Fibroblast of skin of right quadriceps (primary cell): ENCODE data around the gene LAMA5.

Experiments
- DNase-seq: peaks from one replicate; pipeline ENCODE4 v3.0.0-alpha.2; 2013

LAMA5 gene

DNA sequence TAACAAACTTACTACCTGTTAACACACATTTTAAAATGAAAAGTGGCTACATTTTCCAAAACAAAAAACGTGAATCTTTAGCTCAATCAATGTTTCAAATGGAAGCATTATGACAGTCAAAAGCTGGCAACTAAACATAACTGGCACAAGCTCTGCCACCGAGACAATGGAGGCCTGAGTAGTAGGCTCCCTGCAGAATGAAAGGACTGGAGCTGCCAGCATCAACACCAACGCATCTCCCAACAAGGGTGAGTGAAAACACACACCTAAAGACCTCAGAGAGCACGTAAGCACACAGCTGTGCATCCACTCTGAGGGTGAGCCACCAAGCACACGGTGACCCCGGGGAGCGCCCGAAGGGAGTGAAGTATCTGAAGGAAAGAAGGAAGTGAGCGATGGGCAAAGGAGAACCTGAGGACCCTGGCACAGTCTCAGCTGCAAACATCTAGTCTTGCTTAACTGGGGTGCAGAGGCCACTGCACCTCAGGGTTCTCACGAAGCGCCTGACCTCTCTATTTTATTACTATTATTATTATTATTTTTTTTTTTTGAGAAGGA is 65.9 kb downstream of the LAMA5 start:
- DNase-seq, result no peak

DNA sequence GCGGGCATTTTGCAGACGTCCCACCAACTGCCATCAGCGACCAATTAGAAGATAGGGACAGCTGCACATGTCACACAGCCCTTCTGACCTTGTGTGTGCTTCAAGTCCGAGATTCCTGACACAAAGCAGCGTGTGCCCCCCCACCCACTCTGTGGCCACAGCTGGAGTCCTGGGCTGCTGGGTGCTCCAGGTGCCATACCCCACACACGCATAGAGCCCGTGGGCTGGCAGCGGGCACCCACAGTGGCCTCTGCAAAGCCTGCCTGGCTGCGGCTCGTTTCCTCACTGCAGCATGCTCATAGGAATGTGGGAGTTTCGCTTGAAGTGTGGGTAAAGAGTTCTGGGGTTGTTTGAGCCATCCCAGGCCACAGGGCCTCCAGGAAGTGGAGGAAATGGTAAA is 66.8 kb downstream of the LAMA5 start:
- no peak for DNase-seq

DNA sequence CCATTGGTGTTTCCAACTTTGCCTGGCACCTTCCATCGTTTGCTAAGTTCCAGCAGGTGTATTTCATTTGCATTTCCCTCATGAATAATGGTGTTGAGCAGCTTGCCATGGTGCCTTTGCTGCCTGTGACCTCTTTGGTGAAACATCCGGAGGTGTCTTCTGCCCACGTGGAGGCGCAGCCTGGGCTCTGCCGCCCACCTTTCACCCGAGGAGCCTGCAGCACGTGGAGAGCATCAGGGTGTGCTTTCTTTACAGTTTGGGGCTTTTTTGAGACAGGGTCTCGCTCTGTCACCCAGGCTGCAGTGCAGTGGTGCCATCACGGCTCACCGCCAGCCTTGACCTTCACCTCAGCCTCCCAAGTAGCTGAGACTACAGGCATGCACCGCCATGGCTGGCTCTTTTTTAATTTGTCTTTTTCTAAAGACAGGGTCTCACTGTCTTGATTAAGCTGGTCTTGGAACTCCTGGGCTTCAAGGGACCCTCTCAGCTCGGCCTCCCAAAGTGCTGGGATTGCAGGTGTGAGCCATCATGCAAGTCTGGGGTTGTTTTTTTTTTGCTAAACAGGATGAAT is 67.4 kb downstream of the LAMA5 start:
- DNase-seq, result no peak

DNA sequence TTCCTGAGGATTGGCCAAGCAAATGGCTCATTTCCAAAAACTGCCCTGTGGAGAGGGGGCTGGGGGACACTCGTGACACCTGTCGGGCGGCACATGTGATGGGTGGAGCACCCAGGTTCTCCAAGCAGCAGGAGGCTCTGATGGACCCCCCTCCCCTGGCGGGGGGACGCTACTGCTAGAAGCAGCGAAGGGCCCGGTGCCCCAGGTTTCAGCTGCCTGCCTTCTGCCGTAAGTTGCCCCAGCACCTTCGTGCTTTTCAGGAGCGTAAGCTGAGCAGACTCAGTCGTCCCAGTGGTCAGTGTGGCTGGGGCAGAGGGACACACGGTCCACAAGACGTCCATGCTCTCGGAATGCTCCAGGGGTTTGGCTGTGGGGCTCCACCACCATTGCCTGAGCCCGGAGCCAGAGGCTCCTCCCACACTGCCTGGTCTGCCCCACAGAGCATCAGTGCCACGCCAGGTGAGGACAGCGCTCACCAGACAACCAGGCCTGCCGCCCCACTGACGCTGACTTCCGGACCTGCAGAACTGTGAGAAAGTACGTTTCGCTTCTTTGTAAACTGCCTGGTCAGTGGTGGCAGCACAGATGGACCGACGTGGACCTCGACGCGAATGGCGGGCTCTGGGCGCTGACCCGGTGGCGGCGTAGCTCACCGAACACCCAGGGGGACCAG is 68.4 kb downstream of the LAMA5 start:
- no peak for DNase-seq

DNA sequence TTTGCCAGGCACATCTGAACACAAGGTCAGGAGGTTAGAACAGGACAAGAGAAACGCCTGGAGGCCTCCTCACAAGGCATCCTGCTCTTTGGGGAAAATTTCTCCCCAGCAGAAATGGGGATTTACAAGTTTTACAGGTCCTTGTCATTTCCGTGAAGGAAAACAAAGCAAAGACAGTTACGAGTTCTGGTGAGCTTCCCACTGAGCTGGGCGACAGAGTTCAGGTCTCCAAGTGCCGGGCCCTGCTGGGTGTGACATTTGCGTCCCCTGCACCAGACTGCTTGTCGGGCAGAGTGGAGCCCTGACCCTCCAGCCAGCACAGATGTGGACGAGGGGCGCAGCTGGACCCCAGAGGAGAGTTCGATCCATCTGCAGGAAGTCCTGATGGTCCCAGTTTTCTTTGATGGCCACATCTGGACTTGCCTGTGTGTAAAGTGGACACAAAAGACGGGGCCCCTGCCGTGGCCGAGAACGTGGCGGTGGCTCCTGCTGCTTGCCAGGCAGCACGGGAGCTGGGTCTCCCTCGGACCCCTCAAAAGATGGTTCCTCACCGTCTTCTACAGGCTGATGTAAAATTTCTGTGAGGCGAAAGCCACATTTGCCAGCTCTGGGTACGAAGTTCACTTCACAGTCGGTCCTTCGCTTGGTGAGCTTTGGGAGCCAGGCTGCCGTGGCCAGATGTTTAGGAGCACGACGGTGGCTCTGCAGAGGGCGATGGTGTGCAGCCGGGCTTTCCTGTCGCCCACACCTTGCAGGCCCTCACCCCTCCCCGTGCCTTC is 69.5 kb downstream of the LAMA5 start:
- no peak for DNase-seq

DNA sequence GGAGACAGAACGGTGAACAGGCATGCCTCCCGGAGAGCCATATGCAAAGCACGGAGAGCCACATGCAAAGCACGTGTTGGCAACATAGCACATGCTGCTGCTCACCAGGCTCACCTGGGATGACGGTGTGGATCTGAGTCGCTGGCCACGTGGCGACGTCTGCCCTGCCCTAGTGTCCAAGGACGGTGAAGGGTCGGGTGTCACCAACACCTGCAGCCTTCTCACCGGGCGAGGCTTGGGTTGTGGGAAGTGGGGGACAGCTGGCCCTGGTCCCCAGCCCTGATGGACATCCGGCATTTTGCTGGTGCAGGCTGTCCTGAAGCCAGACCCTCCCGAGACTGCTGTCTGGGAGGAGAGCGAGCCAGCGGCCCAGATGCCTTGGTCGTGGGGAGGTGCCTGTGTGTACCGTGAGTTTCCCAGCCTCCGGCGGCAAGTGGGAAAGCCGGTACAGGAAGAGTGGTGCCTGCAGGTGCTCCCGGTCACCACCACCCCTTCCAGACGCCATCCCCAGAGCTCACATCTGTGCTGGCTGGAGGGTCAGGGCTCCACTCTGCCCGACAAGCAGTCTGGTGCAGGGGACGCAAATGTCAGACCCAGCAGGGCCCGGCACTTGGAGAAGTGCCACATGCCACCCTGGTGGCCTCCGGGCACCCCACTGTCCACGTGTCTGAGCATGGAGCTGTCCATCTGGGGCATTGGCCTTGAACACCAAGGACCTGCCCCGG is 70.2 kb downstream of the LAMA5 start:
- no peak for DNase-seq

DNA sequence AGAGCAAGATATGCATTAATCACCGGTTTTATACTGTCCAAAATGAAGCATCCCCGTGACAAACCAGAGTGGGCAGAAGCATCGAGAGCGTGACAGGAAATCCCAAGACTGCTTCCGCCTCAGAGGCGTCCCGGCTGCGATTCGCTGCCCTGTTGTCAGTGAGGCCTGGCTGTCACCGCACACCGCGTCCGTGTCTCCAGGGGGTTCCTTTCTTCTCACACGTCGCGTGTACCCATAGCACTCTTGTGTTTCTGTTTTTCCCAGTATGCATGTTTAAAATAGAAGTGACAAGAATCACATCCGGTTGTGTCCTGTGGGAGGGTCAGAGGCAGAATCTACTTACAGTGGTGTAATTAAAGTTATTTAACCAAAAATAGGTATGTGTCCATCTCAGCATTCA is 72.6 kb downstream of the LAMA5 start:
- DNase-seq, result no peak

DNA sequence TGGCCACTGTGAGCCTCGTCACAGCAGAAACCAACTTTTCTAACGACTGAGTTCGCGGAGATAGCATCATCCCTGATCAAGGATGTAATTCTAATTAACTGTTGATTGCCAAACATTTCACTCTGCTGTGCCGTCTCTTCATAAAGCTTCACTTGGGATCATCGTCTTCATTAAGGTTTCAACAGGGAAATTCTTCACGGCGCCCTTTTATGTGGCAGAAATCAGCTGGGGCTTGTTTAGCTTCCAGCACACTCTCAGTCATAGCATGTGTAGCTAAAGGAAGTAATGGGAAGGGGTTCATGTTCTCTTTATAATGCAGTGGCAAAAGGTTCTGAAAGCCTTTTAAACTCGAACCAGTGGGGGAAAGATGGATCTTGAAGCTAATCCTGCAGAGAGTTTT is 73.2 kb downstream of the LAMA5 start:
- DNase-seq, result no peak

DNA sequence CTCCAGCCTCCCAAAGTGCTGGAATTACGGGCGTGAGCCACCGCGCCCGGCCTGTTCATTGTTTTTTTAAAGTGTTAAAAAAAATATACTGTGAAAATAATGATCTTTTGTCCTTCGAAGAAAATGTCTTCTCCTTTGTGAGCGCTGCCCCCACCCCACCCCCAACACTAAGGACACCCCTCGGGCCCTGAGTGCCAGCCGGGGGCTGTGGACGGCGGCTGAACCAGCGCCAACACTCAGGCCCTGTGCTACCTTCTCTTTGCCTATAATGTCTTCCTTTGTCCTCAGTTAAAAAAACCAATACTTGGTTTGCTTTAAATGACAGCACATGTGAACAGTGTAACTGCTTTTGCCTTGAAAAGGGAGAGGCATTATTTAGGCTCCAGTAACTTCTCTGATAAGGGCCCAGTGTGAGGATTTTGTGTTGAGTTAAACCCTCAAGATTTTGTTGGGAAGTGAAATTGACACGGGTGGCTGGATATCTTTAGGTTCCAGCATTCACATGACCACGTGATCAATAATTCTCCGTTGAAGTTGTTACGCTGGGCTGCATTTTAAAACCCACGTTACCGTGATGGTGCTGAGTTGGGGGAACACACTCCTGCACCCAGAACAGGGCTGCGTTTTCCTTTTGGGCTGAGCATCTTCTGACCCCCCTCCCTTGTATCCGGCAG is 73.9 kb downstream of the LAMA5 start:
- no peak for DNase-seq

DNA sequence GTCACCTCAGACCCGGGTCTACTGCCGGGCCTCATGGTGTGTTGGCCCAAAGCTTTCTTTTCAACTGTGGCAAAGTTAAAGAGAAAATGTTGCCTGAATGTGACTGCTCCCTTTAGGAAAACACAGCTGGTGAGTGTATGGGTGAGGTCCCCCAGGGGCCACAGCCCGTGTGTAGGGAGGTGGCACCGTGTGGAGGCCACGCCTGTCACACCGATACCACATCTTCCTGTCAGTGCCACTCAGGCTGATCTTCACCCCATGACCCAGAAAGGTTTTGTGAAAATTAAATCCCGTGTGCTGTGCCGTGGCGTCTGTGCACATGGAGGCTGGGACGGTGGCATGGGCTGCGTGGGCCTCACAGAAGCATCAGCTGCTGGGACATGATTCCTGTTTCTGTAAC is 75.0 kb downstream of the LAMA5 start:
- no peak for DNase-seq

DNA sequence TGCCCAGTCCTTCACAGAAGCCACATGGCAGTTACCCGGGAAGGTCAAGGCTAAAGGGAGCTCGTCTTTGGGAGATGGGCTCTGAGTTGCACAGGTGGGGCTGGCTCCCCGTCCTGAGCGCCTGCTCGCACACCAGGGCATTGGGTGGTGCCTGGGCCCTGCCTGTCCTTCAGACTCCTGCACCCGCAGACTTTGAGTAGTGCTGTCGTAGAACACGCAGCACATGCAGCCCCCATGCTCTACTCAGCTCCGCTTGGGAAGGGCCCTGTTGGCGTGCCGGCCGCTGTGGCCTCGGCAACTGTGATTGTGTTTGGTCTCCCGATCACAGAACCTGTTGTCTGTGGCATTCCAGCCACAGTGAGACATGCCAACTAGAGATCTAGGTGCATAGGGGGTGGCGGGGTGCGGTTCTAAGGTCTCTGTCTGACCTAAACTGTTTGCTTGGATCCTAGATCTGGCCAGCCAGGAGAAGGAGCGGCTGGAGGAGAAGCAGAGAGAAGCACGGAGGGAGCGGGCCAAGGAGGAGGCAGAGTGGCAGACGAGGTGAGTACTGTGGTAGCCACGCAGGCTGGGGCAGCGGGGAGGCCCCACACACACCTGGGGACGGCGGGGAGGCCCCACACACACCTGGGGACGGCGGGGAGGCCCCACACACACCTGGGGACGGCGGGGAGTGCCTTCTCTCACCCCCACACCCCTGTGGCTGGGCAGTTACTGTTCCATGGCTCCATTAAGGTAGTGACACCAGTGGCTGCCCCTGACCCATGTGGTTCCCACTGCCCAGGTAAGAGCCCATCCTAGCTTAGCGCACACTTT is 75.7 kb downstream of the LAMA5 start:
- no peak for DNase-seq

DNA sequence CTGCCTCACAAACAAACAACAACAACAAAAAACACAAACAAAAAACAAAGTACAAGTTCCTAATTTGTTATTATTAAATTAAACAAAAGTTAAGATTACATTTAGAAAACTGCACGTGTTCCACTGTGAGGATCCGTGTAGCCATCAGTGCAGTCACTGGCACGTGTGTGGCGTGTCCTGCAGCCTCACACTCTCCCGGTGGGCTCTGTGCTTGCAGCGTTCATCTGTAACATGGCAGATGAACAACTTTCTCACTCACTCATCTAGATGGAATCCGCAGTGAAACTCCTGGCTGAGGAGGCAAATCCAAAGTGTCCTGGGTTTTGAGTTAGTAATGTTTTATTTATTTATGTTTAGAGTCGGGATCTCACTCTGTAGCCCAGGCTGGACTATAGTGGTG is 77.2 kb downstream of the LAMA5 start:
- no peak for DNase-seq

DNA sequence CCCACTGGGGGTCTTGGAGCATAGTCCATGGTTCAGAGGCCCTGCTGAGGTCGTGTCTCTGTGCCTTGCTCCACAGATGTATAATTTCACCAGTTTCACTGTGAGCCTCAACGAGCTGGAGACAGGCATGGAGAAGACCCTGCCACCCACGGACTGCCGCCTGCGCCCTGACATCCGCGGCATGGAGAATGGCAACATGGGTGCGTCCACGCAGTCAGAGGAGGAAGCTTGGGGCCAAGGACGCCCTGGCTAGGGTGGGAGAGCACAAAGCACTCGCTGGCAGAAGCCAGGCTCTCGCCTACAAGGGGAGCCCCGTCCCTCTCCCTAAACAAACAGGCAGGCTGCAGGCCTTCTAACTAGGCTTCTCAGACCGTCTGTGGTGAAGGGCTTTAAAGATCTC is 78.0 kb downstream of the LAMA5 start:
- no peak for DNase-seq

DNA sequence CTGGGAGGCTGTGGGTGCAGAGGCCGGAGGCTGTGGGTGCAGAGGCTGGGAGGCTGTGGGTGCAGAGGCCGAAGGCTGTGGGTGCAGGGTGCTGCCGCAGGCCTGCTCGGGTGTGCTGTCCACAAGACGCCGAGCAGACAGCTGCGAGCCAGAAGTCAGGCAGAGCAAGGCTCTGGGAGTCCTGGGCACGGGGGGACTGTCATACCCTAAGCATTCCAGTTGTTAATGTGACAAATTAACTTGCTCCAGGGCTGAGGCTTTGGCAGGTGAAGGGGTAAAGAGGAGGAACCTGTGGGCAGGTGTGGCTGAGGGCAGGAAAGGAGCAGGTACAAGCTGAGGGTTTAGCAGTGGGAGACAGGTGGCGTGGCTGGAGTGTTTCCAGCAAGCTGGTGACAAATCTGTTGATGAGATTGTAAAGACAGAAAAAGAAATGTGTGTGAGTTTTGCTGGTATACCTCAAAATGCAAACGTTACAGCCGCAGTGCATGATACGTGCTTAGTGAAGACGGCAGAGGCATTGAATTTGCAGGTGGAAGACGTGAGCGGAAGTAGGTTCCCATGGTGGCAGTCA is 78.5 kb downstream of the LAMA5 start:
- DNase-seq, result no peak

DNA sequence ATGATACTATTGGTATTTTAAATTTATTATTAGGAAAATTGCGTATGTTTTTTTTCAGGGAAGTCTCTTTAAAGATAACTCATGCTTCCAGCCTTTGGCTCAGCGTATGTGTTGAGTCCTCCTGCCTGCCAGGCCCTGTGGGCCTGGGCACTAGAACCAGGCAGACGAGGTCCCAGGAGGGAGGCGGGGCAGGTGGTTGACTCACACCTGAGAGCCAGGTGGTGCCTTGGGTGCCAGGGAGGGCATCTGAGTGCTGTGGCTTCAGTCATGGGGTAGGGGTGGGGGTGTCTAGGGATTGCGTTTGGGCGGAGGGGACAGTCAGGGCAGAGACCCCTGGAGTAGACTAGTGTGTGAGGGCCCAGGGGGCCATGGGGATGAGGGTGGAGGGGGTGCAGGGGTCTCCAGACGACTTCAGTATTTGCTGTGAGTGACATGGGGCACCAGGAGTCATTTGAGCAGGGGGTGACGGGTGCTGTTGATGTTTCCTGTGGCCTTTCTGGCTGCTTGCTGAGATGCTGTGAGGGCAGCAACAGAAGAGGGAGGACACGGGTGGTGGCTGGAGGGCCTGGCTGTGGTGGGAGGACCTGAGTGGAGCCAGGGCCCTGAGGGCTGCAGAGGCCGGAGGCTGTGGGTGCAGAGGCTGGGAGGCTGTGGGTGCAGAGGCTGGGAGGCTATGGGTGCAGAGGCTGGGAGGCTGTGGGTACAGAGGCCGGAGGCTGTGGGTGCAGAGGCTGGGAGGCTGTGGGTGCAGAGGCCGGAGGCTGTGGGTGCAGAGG is 79.2 kb downstream of the LAMA5 start:
- DNase-seq, result no peak

DNA sequence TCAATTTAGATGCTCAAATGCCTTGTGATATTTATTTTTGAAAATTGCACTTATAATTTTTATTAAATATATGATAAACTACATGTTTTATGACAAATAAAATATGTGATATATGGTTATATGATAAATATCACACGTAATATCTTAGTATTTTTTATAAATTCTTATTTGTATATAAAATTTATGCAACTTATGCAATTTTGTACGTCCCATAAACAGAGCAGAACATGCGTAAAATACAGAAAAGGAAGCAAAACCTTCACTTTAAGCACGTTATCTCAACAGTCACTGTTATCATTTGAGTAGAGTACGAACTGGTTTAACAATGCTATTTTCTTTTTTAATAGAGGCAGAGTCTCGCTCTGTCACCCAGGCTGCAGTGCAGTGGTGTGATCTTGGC is 80.0 kb downstream of the LAMA5 start:
- no peak for DNase-seq

DNA sequence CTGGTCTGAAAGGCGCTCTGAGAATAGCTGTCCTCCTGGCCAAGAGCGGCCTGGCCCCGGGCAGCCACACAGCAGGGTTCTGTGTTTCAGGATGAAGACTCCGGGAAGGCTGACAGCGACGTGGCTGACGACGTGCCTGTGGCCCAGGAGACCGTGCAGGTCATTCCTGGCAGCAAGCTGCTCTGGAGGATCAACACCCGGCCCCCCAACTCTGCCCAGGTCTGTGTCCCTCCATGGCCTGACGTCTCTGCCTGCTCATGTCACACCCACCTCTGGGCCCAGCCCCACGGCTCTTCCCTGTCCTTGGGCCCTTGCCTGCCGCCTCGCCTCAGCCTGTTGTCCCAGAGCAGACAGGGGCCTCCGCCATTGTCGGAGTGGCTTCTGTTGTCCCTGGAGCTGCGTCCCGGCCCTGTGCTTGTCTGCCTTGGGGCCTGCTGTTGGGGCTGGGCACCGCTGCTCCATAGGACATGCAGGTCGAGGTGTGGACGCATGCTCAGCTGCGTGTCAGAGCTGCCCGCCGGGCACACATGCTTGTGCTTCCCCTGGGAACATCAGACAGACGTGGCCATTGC is 80.5 kb downstream of the LAMA5 start:
- DNase-seq, result no peak

DNA sequence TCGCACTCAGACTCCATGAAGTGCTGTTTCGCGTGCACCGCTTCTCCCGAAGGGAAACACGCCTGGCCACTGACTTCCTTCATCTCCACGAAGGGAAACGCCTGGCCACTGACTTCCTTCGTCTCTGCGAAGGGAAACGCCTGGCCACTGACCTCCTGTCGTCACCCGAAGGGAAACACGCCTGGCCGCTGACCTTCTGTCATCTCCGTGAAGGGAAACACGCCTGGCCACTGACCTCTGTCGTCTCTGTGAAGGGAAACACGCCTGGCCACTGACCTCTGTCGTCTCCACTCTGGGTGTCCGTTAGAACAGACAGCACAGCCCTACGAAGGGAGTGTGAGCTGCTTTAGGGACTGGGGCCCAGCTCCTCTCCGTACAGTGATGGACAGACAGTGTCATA is 81.4 kb downstream of the LAMA5 start:
- DNase-seq, result no peak

DNA sequence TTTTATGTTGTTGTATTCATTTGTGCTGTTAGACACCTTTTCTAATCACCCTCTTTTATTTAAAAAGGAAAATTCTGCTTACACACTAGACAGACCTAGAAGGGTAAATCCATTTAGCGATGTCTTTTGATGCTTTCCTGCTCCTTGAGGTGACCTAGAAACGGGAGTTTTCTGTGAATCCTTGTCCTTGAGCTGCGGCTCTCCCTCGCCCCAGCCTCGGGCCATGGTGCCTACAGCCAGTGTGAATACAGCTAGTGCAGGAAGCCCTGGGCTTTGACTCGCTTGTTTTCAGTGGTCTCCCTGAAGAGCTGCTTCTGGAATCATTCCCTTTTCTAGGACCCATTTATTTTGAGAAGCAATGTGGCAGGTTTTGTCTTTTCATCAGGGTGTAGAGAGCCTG is 82.0 kb downstream of the LAMA5 start:
- DNase-seq, result no peak

DNA sequence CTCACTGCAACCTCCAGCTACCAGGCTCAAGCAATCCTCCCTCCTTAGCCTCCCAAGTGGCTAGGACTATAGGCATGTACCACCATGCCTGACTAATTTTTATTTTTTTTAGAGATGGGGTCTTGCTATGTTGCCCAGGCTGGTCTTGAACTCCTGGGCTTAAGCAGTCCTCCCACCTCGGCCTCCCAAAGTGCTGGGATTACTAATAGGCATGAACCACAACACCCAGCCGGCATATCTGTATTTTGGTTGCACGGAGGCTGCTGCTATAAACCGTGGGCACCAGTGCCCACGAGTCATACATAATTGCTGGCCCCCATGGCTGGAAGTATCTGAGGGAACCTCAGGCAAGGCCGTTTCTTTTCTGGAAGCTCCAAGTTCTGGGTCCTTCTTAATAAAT is 82.7 kb downstream of the LAMA5 start:
- no peak for DNase-seq
